GM21528 (cell line): ENCODE measurements around the gene VWF.

Experiments
- ATAC-seq: cut with Tn5 transposase; IDR thresholded peaks from one replicate; pipeline ENCODE4 v1.9.1; 2021; ENCODE audit warnings: mild to moderate bottlenecking, moderate library complexity; ENCODE audit not compliant: unreplicated experiment, low FRiP score

VWF gene

GRCh38 chr12:6080149-6081045 is 44.1 kb downstream of the VWF start:
- ATAC-seq, result no peak

GRCh38 chr12:6078398-6079096 is 45.9 kb downstream of the VWF start:
- no peak for ATAC-seq

- ATAC-seq, result no peak
These were observed 46.8 kb downstream of the VWF start for GRCh38 chr12:6077692-6078083.

GRCh38 chr12:6076776-6077691 is 47.4 kb downstream of the VWF start:
- ATAC-seq, result no peak

- ATAC-seq, result no peak
These were observed 48.1 kb downstream of the VWF start for GRCh38 chr12:6076346-6076745.

- no peak for ATAC-seq
These were observed 49.4 kb downstream of the VWF start for GRCh38 chr12:6074979-6075585.

GRCh38 chr12:6074427-6074826 is 50.0 kb downstream of the VWF start:
- no peak for ATAC-seq

- no peak for ATAC-seq
These were observed 51.0 kb downstream of the VWF start for GRCh38 chr12:6073426-6073825.

- no peak for ATAC-seq
These were observed 52.1 kb downstream of the VWF start for GRCh38 chr12:6072302-6072752.

GRCh38 chr12:6071589-6071988 is 52.9 kb downstream of the VWF start:
- ATAC-seq, result no peak

- ATAC-seq, result no peak
These were observed 53.8 kb downstream of the VWF start for GRCh38 chr12:6070472-6071257.

GRCh38 chr12:6069437-6070093 is 54.9 kb downstream of the VWF start:
- no peak for ATAC-seq

GRCh38 chr12:6068227-6068626 is 56.2 kb downstream of the VWF start:
- ATAC-seq, result no peak

- ATAC-seq, result no peak
These were observed 57.1 kb downstream of the VWF start for GRCh38 chr12:6067152-6067916.

GRCh38 chr12:6066651-6067050 is 57.8 kb downstream of the VWF start:
- ATAC-seq, result no peak

- ATAC-seq, result no peak
These were observed 58.6 kb downstream of the VWF start for GRCh38 chr12:6065863-6066199.

- ATAC-seq, result no peak
These were observed 59.2 kb downstream of the VWF start for GRCh38 chr12:6065131-6065862.
